ENCODE results near the gene ATG16L2.
"Not testable (repeated sequence)": the region's sequence is repeated elsewhere in the genome, so short reads cannot be mapped to it uniquely, and the experiment has no call there.

The ATG16L2 gene

GRCh38 chr11:72802822-72803221 lies 11.4 kb upstream of the ATG16L2 start:
- Histone ChIP-seq H3K79me2 (ENCODE audit: insufficient read depth, low read length) (no peaks in the 10 kb centered on the region), H3K4me2 (ENCODE audit: low read length) (no peak overlapping the region), H3K27ac (ENCODE audit: low read depth, low read length, poor library complexity, severe bottlenecking) (no peak overlapping the region), H3K36me3 (ENCODE audit: insufficient read depth, low read length) (peaks cover 3% of the 10 kb centered on the region; the same call in 1 of the 2 replicates), H3K4me1 (ENCODE audit: insufficient read depth, low read length, severe bottlenecking) (peaks cover 14% of the 10 kb centered on the region), H3K27me3 (ENCODE audit: insufficient read depth, low read length) (no peaks in the 10 kb centered on the region), H3K9me2 (ENCODE audit: low read depth, low read length) (no peaks in the 10 kb centered on the region), H4K20me1 (ENCODE audit: insufficient read depth, low read length) (no peaks in the 10 kb centered on the region), H3K9ac (ENCODE audit: low read length) (no peak overlapping the region), H3K4me3 (ENCODE audit: low read depth, low read length, poor library complexity, severe bottlenecking) (no peak overlapping the region), H3K9me3 (ENCODE audit: low read length) (no peaks in the 10 kb centered on the region), H3F3A (ENCODE audit: insufficient read depth, low read length) (0 out of 2 replicates have a peak, but pooled peaks cover 3% of the 10 kb centered on the region), H2AFZ (ENCODE audit: low read length) (no peak overlapping the region)
- TF ChIP-seq CTCF (IDR thresholded peaks at IDR 0.05; ENCODE audit: low read length) (no peak), EZH2 (IDR thresholded peaks at IDR 0.05; ENCODE audit: borderline replicate concordance, low read length) (no peak)

GRCh38 chr11:72805216-72805615 lies 9.0 kb upstream of the ATG16L2 start:
- Histone ChIP-seq H3K4me2 (ENCODE audit: low read length) (no peak overlapping the region), H3K27me3 (ENCODE audit: insufficient read depth, low read length) (no peaks in the 10 kb centered on the region), H3K27ac (ENCODE audit: low read depth, low read length, poor library complexity, severe bottlenecking) (no peak overlapping the region), H3K9me3 (ENCODE audit: low read length) (no peaks in the 10 kb centered on the region), H3K36me3 (ENCODE audit: insufficient read depth, low read length) (peaks cover 13% of the 10 kb centered on the region), H3K4me1 (ENCODE audit: insufficient read depth, low read length, severe bottlenecking) (peaks cover 7% of the 10 kb centered on the region), H3K79me2 (ENCODE audit: insufficient read depth, low read length) (no peaks in the 10 kb centered on the region), H3K9me2 (ENCODE audit: low read depth, low read length) (no peaks in the 10 kb centered on the region), H3F3A (ENCODE audit: insufficient read depth, low read length) (0 out of 2 replicates have a peak, but pooled peaks cover 3% of the 10 kb centered on the region), H2AFZ (ENCODE audit: low read length) (no peak overlapping the region), H3K4me3 (ENCODE audit: low read depth, low read length, poor library complexity, severe bottlenecking) (no peak overlapping the region), H4K20me1 (ENCODE audit: insufficient read depth, low read length) (no peaks in the 10 kb centered on the region), H3K9ac (ENCODE audit: low read length) (no peak overlapping the region)
- no peak for TF ChIP-seq CTCF (IDR thresholded peaks at IDR 0.05; ENCODE audit: low read length)
- TF ChIP-seq EZH2 (IDR thresholded peaks at IDR 0.05; ENCODE audit: borderline replicate concordance, low read length): no peak

GRCh38 chr11:72806378-72806777 lies 7.8 kb upstream of the ATG16L2 start:
- H3F3A ChIP-seq (ENCODE audit: insufficient read depth, low read length); H4K20me1 ChIP-seq (ENCODE audit: insufficient read depth, low read length); H3K4me1 ChIP-seq (ENCODE audit: insufficient read depth, low read length, severe bottlenecking); H3K27me3 ChIP-seq (ENCODE audit: insufficient read depth, low read length); H3K79me2 ChIP-seq (ENCODE audit: insufficient read depth, low read length); H3K9me3 ChIP-seq (ENCODE audit: low read length); H3K9ac ChIP-seq (ENCODE audit: low read length); H3K4me2 ChIP-seq (ENCODE audit: low read length); H3K4me3 ChIP-seq (ENCODE audit: low read depth, low read length, poor library complexity, severe bottlenecking); H3K27ac ChIP-seq (ENCODE audit: low read depth, low read length, poor library complexity, severe bottlenecking); H2AFZ ChIP-seq (ENCODE audit: low read length); H3K9me2 ChIP-seq (ENCODE audit: low read depth, low read length): not testable (repeated sequence)
- peaks cover 20% of the 10 kb centered on the region for H3K36me3 ChIP-seq (ENCODE audit: insufficient read depth, low read length)

GRCh38 chr11:72807021-72807693 lies 7.1 kb upstream of the ATG16L2 start:
- H3K4me2 ChIP-seq (ENCODE audit: low read length): no peak overlapping the region
- H3K79me2 ChIP-seq (ENCODE audit: insufficient read depth, low read length): peaks cover 2% of the 10 kb centered on the region; the same call in 1 of the 2 replicates
- peak overlapping the region; percentile 59 for H3K27ac ChIP-seq (ENCODE audit: low read depth, low read length, poor library complexity, severe bottlenecking)
- no peak overlapping the region for H3K9ac ChIP-seq (ENCODE audit: low read length)
- no peaks in the 10 kb centered on the region for H3K9me3 ChIP-seq (ENCODE audit: low read length)
- peaks cover 14% of the 10 kb centered on the region for H3K4me1 ChIP-seq (ENCODE audit: insufficient read depth, low read length, severe bottlenecking)
- no peak overlapping the region for H2AFZ ChIP-seq (ENCODE audit: low read length)
- H3F3A ChIP-seq (ENCODE audit: insufficient read depth, low read length): 0 out of 2 replicates have a peak, but pooled peaks cover 3% of the 10 kb centered on the region
- peaks cover 20% of the 10 kb centered on the region for H3K36me3 ChIP-seq (ENCODE audit: insufficient read depth, low read length)
- H3K4me3 ChIP-seq (ENCODE audit: low read depth, low read length, poor library complexity, severe bottlenecking): no peak overlapping the region
- H3K27me3 ChIP-seq (ENCODE audit: insufficient read depth, low read length): no peaks in the 10 kb centered on the region
- H3K9me2 ChIP-seq (ENCODE audit: low read depth, low read length): no peaks in the 10 kb centered on the region
- H4K20me1 ChIP-seq (ENCODE audit: insufficient read depth, low read length): no peaks in the 10 kb centered on the region
- TF ChIP-seq EZH2 (IDR thresholded peaks at IDR 0.05; ENCODE audit: borderline replicate concordance, low read length) (no peak), CTCF (IDR thresholded peaks at IDR 0.05; ENCODE audit: low read length) (no peak)

All from OCI-LY1 (cell line).